ENCODE results near the gene PCYOX1L.

DNA sequence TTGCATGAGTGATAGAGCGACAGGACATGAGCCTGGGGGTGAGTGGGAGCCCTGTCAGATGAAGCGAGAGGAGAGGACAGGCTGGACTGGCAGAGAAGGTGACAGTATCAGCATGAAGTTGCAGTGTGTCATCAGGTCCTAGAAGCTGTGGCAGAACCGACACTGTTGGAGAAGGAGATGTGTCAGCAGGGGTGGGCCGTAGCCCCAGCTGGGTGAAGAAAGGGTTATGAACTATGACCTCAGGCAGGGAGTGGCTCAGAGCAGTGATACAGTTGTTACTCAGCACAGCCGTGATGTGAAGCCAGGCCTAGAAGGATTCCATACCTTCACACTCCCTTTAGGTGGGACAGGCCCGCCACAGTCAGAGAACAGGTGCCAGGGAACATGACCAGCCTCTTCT, 7.6 kb downstream of the PCYOX1L start:
- TF ChIP-seq POLR2A (IDR thresholded peaks at IDR 0.05; ENCODE audit: low read length): no peak
- TF ChIP-seq GATA1 (IDR thresholded peaks at IDR 0.05; ENCODE audit: low read depth, low read length): no peak

Measured in erythroblast (primary cell).